GM18505 (cell line): ENCODE data around the gene EEF1AKMT1.

Experiments used
- ATAC-seq: cut with Tn5 transposase; IDR thresholded peaks from one replicate; pipeline ENCODE4 v1.9.1; 2021; ENCODE audit not compliant: unreplicated experiment
- POLR2A ChIP-seq: IDR thresholded peaks from 4 replicates; pipeline ENCODE4 v1.6.1; 2011; ENCODE audit warnings: borderline replicate concordance; ENCODE audit not compliant: insufficient read depth, insufficient read length; ENCODE audit errors: extremely low read depth

EEF1AKMT1 gene, protein sequence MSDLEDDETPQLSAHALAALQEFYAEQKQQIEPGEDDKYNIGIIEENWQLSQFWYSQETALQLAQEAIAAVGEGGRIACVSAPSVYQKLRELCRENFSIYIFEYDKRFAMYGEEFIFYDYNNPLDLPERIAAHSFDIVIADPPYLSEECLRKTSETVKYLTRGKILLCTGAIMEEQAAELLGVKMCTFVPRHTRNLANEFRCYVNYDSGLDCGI

GRCh38 chr13:20773194-20774080, at the start of gene EEF1AKMT1:
TSS of gene EEF1AKMT1 (minus strand) at chr13:20773961. CDS start at chr13:20757598, 16,363 bp downstream.
- ATAC-seq = peak; percentile 93

GRCh38 chr13:20823071-20823470, 49.3 kb upstream of the EEF1AKMT1 start:
- TF ChIP-seq POLR2A = no peak
- no peak for ATAC-seq

More at GRCh38 chr13:20773194-20774080, at the start of gene EEF1AKMT1:
- peak; percentile 96 for TF ChIP-seq POLR2A

DNA sequence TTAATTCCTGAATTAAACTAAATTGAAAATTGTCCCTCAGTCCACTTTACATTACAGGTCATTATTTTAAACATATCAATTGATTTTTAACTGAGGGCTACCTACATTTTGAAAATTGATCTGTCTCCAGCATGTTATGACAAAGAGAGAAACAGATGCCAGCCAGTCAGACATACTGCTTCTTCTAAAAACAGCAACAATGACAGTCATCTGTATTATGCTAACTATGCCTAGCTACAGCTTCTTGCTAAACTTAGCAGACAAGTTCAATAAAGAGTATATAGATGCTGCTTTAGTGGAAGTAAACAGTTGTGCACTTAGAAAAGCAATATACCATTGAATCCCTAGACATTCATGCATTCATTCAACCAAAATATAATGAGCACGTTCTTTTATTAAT, 48.6 kb upstream of the EEF1AKMT1 start:
- no peak for ATAC-seq
- TF ChIP-seq POLR2A = no peak

DNA sequence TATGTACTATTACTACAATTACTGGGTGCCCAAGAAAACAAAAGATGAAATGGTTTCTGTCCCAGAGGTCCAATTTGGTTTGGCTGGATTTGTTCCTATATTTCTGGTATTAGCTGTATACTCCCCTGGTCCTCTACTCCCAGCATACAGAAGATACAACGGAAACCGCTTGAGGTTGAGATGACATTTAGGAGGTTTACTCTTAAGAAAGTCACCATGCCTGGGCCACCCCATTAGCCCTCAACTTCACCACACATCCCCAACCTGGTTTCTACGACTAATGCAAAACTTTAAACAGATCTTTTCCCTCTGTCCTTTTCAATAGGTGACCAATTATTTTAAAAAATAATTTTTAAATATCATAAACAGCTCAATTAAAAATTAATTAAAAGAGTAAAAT, 46.0 kb upstream of the EEF1AKMT1 start:
- TF ChIP-seq POLR2A = no peak
- ATAC-seq = no peak

DNA sequence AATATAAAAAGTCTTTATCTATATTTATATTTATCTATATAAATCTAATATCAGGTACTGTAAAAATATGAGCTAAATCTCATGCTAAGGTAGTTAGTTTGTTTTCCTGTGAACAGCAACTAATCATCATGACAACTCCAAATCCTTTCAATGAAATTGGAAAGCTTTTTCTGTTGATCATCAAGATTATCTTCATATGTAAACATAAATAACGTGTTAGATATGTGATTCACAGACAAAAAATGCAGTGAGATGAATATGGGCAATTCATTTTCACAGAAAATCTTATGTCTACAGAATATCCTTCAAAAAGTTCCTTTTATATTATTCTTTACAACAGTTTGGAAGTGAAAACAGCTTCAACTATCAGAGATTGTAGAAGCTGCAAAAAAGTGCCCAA, 41.7 kb upstream of the EEF1AKMT1 start:
- no peak for ATAC-seq
- TF ChIP-seq POLR2A = no peak

DNA sequence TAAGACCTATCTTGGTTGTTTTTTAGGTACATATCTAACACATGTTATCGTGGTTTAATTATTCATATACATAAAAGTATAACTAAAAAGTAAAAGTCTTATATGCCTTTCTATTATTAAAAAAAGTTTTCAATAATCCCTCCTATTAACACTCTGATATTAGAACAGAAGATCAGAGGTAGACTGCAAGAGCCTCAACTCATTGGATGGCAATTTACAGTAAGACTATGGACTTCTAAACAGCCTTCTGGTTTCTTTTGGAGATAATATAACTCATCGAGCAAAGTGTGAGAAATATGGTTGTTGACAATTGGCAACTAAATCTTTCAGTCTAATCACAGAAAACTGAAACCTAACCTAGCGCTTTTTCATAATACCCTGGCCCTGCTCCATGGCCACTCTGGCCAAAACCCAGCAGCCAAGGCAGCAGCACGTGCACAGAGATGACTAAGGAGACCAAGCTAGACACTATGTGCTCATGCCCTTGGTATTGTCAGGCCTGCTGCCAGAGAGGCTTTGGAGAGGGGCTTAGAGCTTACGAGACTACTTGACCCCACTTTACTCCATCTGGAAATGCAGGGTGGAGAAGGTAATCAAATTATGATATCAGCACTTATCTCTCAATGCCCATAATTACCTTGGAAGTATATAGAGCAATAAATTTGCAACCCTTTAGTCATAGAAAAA, 40.6 kb upstream of the EEF1AKMT1 start:
- TF ChIP-seq POLR2A = no peak
- no peak for ATAC-seq

- no peak for ATAC-seq
- TF ChIP-seq POLR2A = no peak
Measured at GRCh38 chr13:20812890-20813289, 39.1 kb upstream of the EEF1AKMT1 start.

GRCh38 chr13:20810808-20811207, 37.0 kb upstream of the EEF1AKMT1 start:
- no peak for ATAC-seq
- no peak for TF ChIP-seq POLR2A

DNA sequence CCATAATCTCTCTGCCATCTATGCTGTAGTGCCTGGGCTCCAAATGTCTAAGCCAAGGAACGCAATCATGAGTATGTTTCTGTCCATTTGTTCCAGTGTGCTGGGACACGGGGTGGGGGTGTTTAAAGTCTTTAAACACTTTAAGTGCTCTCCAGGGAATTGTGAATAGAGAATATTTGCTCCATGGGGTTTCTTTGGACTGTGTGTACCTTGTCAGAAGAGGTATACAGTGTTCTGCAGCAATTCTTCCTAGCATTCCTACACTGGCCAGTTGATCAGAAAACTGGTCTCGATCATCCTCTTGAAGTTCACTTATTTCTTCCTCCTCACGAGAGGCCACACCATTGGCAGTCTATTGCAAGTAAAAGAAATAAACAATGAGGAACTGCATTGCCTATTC, 35.1 kb upstream of the EEF1AKMT1 start:
- ATAC-seq = no peak
- no peak for TF ChIP-seq POLR2A

DNA sequence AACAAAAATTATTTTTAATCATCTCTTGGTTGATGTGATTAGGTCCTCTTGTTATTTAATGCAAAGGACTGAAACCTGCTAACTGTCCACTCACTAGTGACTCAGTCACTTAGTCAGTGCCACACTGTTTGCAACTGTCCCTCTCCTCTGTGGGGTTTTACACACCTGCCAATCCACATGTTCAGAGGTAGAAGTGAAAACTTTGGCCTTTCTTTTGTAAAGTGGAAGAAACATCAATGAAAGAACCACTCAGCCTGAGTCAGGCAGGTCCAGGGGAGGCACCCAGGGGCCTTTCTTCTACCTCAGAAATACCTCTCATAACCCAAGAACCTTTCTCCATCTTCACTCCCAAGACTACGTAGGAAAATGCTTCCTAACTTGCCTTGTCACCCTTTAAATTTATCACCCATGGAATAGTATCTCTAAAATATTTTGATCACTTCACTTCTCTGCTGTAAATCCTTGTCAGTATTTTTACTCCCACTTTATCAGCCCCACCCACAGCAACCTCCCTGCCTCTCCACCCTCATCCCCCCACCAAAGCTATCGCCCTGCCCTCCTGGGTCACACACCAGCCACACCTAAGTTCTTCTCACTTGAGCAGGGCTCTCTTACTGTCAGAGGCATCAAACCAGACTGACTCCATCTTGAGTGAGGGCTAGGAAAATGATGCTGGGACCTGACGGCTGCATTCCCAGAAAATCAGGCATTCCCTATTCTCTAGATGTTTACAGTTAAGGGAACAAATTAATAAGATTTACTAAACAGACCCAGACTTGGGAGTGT, 29.6 kb upstream of the EEF1AKMT1 start:
- TF ChIP-seq POLR2A = no peak
- ATAC-seq = no peak

- TF ChIP-seq POLR2A = no peak
- no peak for ATAC-seq
Measured at GRCh38 chr13:20801707-20802106, 27.9 kb upstream of the EEF1AKMT1 start.

DNA sequence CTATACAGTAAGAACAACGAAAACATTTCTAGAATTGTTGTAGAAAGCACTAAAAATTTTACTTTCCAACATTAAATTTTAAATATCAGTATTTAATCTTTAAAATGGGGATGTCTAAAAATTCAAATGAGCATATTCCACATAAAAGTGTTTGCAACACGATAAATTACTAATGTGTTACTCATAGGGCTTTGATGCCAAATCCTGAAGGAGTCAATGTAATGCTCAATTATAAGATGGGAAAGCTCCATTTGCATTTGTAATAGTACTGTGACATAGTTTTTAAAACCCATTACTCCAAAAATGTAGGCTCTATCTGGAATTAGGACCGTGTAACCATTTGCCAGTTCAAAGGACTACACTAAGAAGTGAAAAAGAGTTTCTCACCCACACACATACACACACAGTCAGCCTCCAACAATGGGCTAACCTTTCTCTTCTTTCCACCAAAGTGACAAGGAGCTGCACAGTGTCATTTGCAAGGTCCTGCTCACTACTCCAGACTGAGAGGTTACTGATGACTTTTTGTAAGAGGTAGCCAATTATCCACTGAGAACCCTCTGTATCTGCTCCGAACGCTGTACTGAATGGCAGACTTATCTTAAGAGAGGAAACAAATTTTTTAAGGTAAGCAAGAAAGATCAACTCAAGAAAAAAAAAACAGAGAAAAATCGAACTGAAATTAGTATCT, 26.1 kb upstream of the EEF1AKMT1 start:
- no peak for TF ChIP-seq POLR2A
- no peak for ATAC-seq
